ENCODE measurements around the gene SSH2. TPM values are rescaled to one million over a fixed set of nuclear protein-coding genes. Genes with fewer than 3 reads are reported as not detected.

Gene SSH2
- total RNA-seq, 4 donors from 2014 or later: 140 to 241 (median 172) TPM

GRCh38 chr17:29622337-29623282 is 307.4 kb downstream of the SSH2 start, which contains the start of gene CORO6:
CORO6 (minus strand) TSS chr17:29622912; CDS start chr17:29621421, 1,491 bp downstream.
- peaks cover 62 to 65% of the 10 kb centered on the region in 2 donors for H3K4me1 ChIP-seq

DNA sequence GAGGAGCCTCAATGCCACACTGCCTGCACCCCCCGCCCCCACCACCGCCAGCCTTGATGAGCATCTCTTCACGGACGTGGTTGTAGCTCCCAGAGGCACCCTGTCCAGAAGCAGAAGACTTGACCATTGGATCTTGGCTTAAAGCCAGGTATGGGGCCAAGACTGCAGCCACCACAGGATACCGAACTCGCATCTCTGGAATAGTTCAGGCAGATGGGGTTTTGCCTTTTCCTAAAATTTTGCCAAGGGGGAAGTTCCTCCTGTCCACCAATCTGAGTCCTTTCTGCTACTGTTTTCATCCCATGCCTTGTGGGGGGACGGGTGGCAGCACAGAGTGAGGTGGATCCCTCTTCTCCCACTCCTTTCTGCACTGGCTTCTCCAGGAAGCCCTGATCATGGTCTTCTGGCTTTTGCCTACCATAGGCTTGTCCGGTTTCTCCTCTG is 308.3 kb downstream of the SSH2 start:
- DNase-seq (peak in 1 of 2 donors; percentile 75), ATAC-seq (peak; percentile 9 to 10)
- H3K27ac ChIP-seq: peak overlapping the region; percentile 98 to 100 (median 99)
- H3K9me3 ChIP-seq: no peaks in the 10 kb centered on the region
- H3K4me1 ChIP-seq: peaks cover 62 to 66% of the 10 kb centered on the region in 2 donors
- in situ Hi-C loops (cut with MboI; ENCODE audit: low sequenced_read_pairs in 4 of 4) (loop anchor here in 3 of 4 donors (10.0 to 25.0 kb wide), 3 partner anchors 153 to 316 kb away; partner anchors contain the start of genes EFCAB5 (in 2 of the 3) and SSH2 (in 2 of the 3)), intact Hi-C loops (cut with DNase I; ENCODE audit: low total_unique reads) (loop anchor here (5.0 to 10.0 kb wide), 3 partner anchors 56 to 487 kb away; no protein-coding TSS in a partner anchor)
- no peak for TF ChIP-seq POLR2A (IDR thresholded peaks at IDR 0.05)
- TF ChIP-seq, protein P1, sequence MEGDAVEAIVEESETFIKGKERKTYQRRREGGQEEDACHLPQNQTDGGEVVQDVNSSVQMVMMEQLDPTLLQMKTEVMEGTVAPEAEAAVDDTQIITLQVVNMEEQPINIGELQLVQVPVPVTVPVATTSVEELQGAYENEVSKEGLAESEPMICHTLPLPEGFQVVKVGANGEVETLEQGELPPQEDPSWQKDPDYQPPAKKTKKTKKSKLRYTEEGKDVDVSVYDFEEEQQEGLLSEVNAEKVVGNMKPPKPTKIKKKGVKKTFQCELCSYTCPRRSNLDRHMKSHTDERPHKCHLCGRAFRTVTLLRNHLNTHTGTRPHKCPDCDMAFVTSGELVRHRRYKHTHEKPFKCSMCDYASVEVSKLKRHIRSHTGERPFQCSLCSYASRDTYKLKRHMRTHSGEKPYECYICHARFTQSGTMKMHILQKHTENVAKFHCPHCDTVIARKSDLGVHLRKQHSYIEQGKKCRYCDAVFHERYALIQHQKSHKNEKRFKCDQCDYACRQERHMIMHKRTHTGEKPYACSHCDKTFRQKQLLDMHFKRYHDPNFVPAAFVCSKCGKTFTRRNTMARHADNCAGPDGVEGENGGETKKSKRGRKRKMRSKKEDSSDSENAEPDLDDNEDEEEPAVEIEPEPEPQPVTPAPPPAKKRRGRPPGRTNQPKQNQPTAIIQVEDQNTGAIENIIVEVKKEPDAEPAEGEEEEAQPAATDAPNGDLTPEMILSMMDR (IDR thresholded peaks at IDR 0.05 in 4 of 5, conservative IDR thresholded peaks at IDR 0.05 in 1 of 5): no peak
- peaks cover 0 to 17% of the 10 kb centered on the region in 2 donors for H3K36me3 ChIP-seq
- no peaks in the 10 kb centered on the region for H3K27me3 ChIP-seq
- peak overlapping the region; percentile 89 to 99 (median 96) for H3K4me3 ChIP-seq

More at GRCh38 chr17:29622337-29623282, 307.4 kb downstream of the SSH2 start, which contains the start of gene CORO6:
- Histone ChIP-seq H3K9me3 (no peaks in the 10 kb centered on the region), H3K27ac (peak within 1 kb of the TSS; percentile 98 to 100 (median 99)), H3K4me3 (peak within 1 kb of the TSS; percentile 89 to 99 (median 96)), H3K27me3 (no peaks in the 10 kb centered on the region), H3K36me3 (peaks cover 0 to 17% of the 10 kb centered on the region in 2 donors)
- intact Hi-C loops (cut with DNase I; ENCODE audit: low total_unique reads) (loop anchor here (5.0 to 10.0 kb wide), 3 partner anchors 55 to 488 kb away; no protein-coding TSS in a partner anchor), in situ Hi-C loops (cut with MboI; ENCODE audit: low sequenced_read_pairs in 4 of 4) (loop anchor here in 3 of 4 donors (10.0 to 25.0 kb wide), 3 partner anchors 152 to 315 kb away; partner anchors contain the start of genes EFCAB5 (in 2 of the 3) and SSH2 (in 2 of the 3))
- DNase-seq (peak; percentile 64 to 83), ATAC-seq (peak; percentile 39 to 54)
- TF ChIP-seq, protein P1 (IDR thresholded peaks at IDR 0.05 in 4 of 5, conservative IDR thresholded peaks at IDR 0.05 in 1 of 5): no peak
- peak; percentile 99 for TF ChIP-seq POLR2A (IDR thresholded peaks at IDR 0.05)

DNA sequence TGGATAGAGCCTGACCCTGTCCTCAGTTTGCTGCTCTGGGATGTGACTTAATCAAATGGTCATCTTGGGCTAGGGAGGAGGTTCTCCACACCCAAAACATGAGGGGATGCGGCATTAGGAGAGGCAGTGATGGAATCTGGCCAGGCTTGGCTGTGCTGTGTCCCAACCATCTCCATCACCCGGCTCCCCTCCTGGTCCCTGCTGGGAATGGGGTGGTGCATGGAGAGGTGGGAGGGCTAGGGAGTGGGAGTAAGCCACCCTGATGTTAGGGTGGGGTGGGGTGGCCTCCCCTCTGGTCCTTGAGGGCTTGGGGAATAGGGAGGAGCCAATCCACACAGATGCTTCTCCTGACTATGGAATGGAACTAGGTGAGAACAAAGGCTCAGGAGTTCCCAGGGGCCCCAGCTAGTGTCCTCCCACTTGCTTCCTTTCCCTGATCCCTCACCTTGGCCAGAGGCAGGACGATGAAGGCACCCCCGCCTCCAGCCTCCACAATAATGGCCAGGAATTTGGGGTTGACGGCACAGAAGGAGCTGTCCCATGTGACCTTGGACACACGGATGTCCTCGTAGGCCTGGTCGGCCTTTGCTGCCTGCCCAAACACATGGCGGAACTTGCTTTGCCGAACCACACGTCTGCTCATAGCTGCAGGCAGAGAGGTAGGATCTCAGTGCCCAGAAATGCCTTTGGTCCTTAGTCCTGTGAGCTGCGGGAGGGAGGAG is 309.1 kb downstream of the SSH2 start:
- TF ChIP-seq, protein P1 (IDR thresholded peaks at IDR 0.05 in 4 of 5, conservative IDR thresholded peaks at IDR 0.05 in 1 of 5): no peak
- TF ChIP-seq POLR2A (IDR thresholded peaks at IDR 0.05): no peak
- Histone ChIP-seq H3K4me1 (peaks cover 65 to 66% of the 10 kb centered on the region in 2 donors), H3K27ac (peak overlapping the region; percentile 98 to 100 (median 99)), H3K36me3 (peaks cover 0 to 21% of the 10 kb centered on the region in 2 donors), H3K9me3 (no peaks in the 10 kb centered on the region), H3K4me3 (peak overlapping the region; percentile 89 to 99 (median 96)), H3K27me3 (no peaks in the 10 kb centered on the region)
- no peak for ATAC-seq
- in situ Hi-C loops (cut with MboI; ENCODE audit: low sequenced_read_pairs in 4 of 4): loop anchor here in 3 of 4 donors (10.0 to 25.0 kb wide), 3 partner anchors 154 to 316 kb away; partner anchors contain the start of genes EFCAB5 (in 2 of the 3) and SSH2 (in 2 of the 3)
- DNase-seq: peak in 1 of 2 donors; percentile 46
- intact Hi-C loops (cut with DNase I; ENCODE audit: low total_unique reads): loop anchor here (1.0 to 10.0 kb wide), 4 partner anchors 18 to 486 kb away; no protein-coding TSS in a partner anchor

DNA sequence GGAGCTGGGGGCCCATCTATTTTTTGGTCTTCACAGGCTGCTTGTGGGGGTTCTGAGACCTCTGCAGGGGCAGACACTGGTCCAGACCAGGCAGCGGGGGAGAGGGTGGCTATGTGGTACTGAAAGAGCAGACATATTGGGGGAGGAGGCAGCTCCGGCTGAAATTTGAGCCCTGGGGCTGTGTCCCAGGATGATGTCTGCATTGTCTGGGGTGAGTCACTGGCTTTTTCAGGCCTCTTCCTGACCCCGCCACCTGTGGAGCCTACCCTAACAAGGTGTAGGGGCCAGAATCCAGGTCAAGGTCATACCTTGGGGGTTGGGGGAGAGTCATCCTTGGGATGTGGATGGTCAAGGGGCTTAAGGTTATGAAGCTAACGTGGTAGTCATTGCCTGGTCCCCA is 309.8 kb downstream of the SSH2 start:
- in situ Hi-C loops (cut with MboI; ENCODE audit: low sequenced_read_pairs in 4 of 4): loop anchor here in 3 of 4 donors (10.0 to 25.0 kb wide), 3 partner anchors 155 to 317 kb away; partner anchors contain the start of genes EFCAB5 (in 2 of the 3) and SSH2 (in 2 of the 3)
- TF ChIP-seq, protein P1 (IDR thresholded peaks at IDR 0.05 in 4 of 5, conservative IDR thresholded peaks at IDR 0.05 in 1 of 5): no peak
- peak; percentile 36 to 51 for TF ChIP-seq POLR2A (IDR thresholded peaks at IDR 0.05)
- H3K4me3 ChIP-seq: peak overlapping the region; percentile 89 to 99 (median 96)
- ATAC-seq (peak; percentile 43 to 45), DNase-seq (peak; percentile 77 to 91)
- intact Hi-C loops (cut with DNase I; ENCODE audit: low total_unique reads): loop anchor here (1.0 to 10.0 kb wide), 4 partner anchors 19 to 485 kb away; no protein-coding TSS in a partner anchor
- H3K4me1 ChIP-seq: peaks cover 62 to 68% of the 10 kb centered on the region in 2 donors
- no peaks in the 10 kb centered on the region for H3K9me3 ChIP-seq
- peaks cover 0 to 21% of the 10 kb centered on the region in 2 donors for H3K36me3 ChIP-seq
- H3K27ac ChIP-seq: peak overlapping the region; percentile 98 to 100 (median 99)
- no peaks in the 10 kb centered on the region for H3K27me3 ChIP-seq
